ENCODE data around the gene DENND4C. TPM values are rescaled to one million over a fixed set of nuclear protein-coding genes. Genes with fewer than 3 reads are reported as not detected.

Gene DENND4C
- total RNA-seq, 1 experiment from 2014 or later, result 26.6 TPM

- H3K4me2 ChIP-seq (ENCODE audit: insufficient read depth, insufficient read length, low read length), result peak overlapping the region; percentile 75
- H3K4me3 Mint-ChIP-seq, result no peak overlapping the region; a peak in 3 of 5 replicates
Measured at GRCh38 chr9:19229595-19230354, 718 bp upstream of the DENND4C start.

More at GRCh38 chr9:19229595-19230354, 718 bp upstream of the DENND4C start:
- Histone ChIP-seq H2BK12ac (ENCODE audit: insufficient read length, low read depth, low read length) (no peak overlapping the region), H2AFZ (ENCODE audit: low read length) (no peak overlapping the region), H3K23me2 (ENCODE audit: insufficient read length, low read depth, low read length, poor library complexity, severe bottlenecking) (peaks cover 15% of the 10 kb centered on the region), H3K79me2 (ENCODE audit: insufficient read depth, low read length) (peaks cover 9% of the 10 kb centered on the region; the same call in 1 of the 2 replicates), H2BK20ac (ENCODE audit: low read depth, low read length, poor library complexity, severe bottlenecking) (no peak overlapping the region), H3K4ac (ENCODE audit: low read depth, low read length) (no peak overlapping the region; the same call in 1 of the 2 replicates), H3K14ac (ENCODE audit: insufficient read depth, low read length) (peak overlapping the region; percentile 75; the same call in 1 of the 2 replicates), H3T11ph (ENCODE audit: low read length) (no peak overlapping the region), H3K18ac (ENCODE audit: insufficient read length, low read depth, low read length) (peak overlapping the region; percentile 73), H4K91ac (ENCODE audit: insufficient read length, low read depth, low read length) (no peak overlapping the region), H4K20me1 (ENCODE audit: control insufficient read depth, insufficient read depth, insufficient read length) (no peaks in the 10 kb centered on the region), H4K5ac (ENCODE audit: insufficient read length, low read depth, low read length) (no peak overlapping the region), H2BK15ac (ENCODE audit: low read depth, low read length) (no peak overlapping the region), H3K4me1 (ENCODE audit: insufficient read depth, low read length) (no peaks in the 10 kb centered on the region), H3K27ac (ENCODE audit: insufficient read length, low read depth, low read length) (peak overlapping the region; percentile 74), H3K23ac (ENCODE audit: insufficient read length, low read depth, low read length) (no peak overlapping the region), H2BK5ac (ENCODE audit: insufficient read length, low read length) (peak overlapping the region; percentile 32), H2BK120ac (ENCODE audit: low read depth, low read length, poor library complexity, severe bottlenecking) (no peak overlapping the region), H3K27me3 (ENCODE audit: insufficient read depth, low read length) (no peaks in the 10 kb centered on the region), H3K9ac (ENCODE audit: extremely low read depth, insufficient read length, low read length) (peak overlapping the region; percentile 84), H3K56ac (ENCODE audit: insufficient read length, low read depth, low read length) (no peak overlapping the region), H3K79me1 (ENCODE audit: insufficient read depth, low read depth, low read length, poor library complexity, severe bottlenecking) (peaks cover 4% of the 10 kb centered on the region), H2AK5ac (ENCODE audit: insufficient read length, low read length) (no peak overlapping the region), H4K8ac (replicated peaks; ENCODE audit: insufficient read length, low read depth, low read length) (no peak overlapping the region), H3K9me3 (ENCODE audit: control insufficient read depth, low read depth, low read length) (no peaks in the 10 kb centered on the region)
- Mint-ChIP-seq H3K36me3 (ENCODE audit: insufficient read depth in 1 of 3, low read depth in 3 of 3) (peaks cover 2 to 12% (median 2%) of the 10 kb centered on the region in 3 experiments; a peak in 3 of 7 replicates), H3K27ac (peak overlapping the region; percentile 99 to 100 (median 100)), H3K9me3 (no peaks in the 10 kb centered on the region), H3K27me3 (ENCODE audit: low read depth) (no peaks in the 10 kb centered on the region), H3K4me1 (peaks cover 10 to 13% of the 10 kb centered on the region in 2 experiments)
- TF ChIP-seq, protein P1, sequence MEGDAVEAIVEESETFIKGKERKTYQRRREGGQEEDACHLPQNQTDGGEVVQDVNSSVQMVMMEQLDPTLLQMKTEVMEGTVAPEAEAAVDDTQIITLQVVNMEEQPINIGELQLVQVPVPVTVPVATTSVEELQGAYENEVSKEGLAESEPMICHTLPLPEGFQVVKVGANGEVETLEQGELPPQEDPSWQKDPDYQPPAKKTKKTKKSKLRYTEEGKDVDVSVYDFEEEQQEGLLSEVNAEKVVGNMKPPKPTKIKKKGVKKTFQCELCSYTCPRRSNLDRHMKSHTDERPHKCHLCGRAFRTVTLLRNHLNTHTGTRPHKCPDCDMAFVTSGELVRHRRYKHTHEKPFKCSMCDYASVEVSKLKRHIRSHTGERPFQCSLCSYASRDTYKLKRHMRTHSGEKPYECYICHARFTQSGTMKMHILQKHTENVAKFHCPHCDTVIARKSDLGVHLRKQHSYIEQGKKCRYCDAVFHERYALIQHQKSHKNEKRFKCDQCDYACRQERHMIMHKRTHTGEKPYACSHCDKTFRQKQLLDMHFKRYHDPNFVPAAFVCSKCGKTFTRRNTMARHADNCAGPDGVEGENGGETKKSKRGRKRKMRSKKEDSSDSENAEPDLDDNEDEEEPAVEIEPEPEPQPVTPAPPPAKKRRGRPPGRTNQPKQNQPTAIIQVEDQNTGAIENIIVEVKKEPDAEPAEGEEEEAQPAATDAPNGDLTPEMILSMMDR (conservative IDR thresholded peaks at IDR 0.05), result no peak
- DNase-seq, result peak; percentile 76
- no CpG with 5 or more reads among the region's 41 CpGs for WGBS (ENCODE audit: extremely low coverage, insufficient read length, low lambda C conversion rate)

Data from H9 (cell line).